H9 (cell line): ENCODE data around the gene FATE1. TPM values are rescaled to one million over a fixed set of nuclear protein-coding genes. Genes with fewer than 3 reads are reported as not detected.

Experiments used
- DNase-seq: peaks from one replicate; pipeline ENCODE4 v3.0.0-alpha.2; 2017
- H2AFZ ChIP-seq: one replicate; pipeline ENCODE4 v1.6.1; 2013; ENCODE audit warnings: mild to moderate bottlenecking, low read length, control low read depth, moderate library complexity
- H2AK5ac ChIP-seq: 2 replicates; pipeline ENCODE4 v1.6.1; 2013; ENCODE audit warnings: low read length, control low read depth, mixed read lengths; ENCODE audit not compliant: insufficient read length
- H2BK120ac ChIP-seq: one replicate; pipeline ENCODE4 v1.6.1; 2013; ENCODE audit warnings: low read depth, mild to moderate bottlenecking, low read length, control low read depth, inconsistent platforms; ENCODE audit not compliant: poor library complexity, severe bottlenecking
- H2BK12ac ChIP-seq: 2 replicates; pipeline ENCODE4 v1.6.1; 2013; ENCODE audit warnings: low read length, control low read depth, mixed read lengths, low read depth; ENCODE audit not compliant: insufficient read length
- H2BK15ac ChIP-seq: 2 replicates; pipeline ENCODE4 v1.6.1; 2013; ENCODE audit warnings: low read depth, low read length, control low read depth
- H2BK20ac ChIP-seq: one replicate; pipeline ENCODE4 v1.6.1; 2013; ENCODE audit warnings: low read depth, mild to moderate bottlenecking, low read length, control low read depth, inconsistent platforms; ENCODE audit not compliant: poor library complexity, severe bottlenecking
- H2BK5ac ChIP-seq: 2 replicates; pipeline ENCODE4 v1.6.1; 2013; ENCODE audit warnings: low read length, control low read depth, mixed read lengths; ENCODE audit not compliant: insufficient read length
- H3K14ac ChIP-seq: 2 replicates; pipeline ENCODE4 v1.6.1; 2013; ENCODE audit warnings: low read length, control low read depth; ENCODE audit not compliant: insufficient read depth
- H3K18ac ChIP-seq: 2 replicates; pipeline ENCODE4 v1.6.1; 2013; ENCODE audit warnings: low read depth, mild to moderate bottlenecking, mixed read lengths, low read length, control low read depth; ENCODE audit not compliant: insufficient read length
- H3K23ac ChIP-seq: 2 replicates; pipeline ENCODE4 v1.6.1; 2013; ENCODE audit warnings: low read length, control low read depth, mixed read lengths, low read depth; ENCODE audit not compliant: insufficient read length
- H3K23me2 ChIP-seq: 2 replicates; pipeline ENCODE4 v1.6.1; 2013; ENCODE audit warnings: low read depth, mild to moderate bottlenecking, mixed read lengths, low read length, control low read depth; ENCODE audit not compliant: insufficient read length, poor library complexity, severe bottlenecking
- H3K27ac ChIP-seq: 2 replicates; pipeline ENCODE4 v1.5.1; 2013; ENCODE audit warnings: low read length, control low read depth, mixed read lengths, low read depth; ENCODE audit not compliant: insufficient read length
- H3K27me3 ChIP-seq: 2 replicates; pipeline ENCODE4 v1.6.1; 2013; ENCODE audit warnings: low read length, control low read depth, inconsistent platforms; ENCODE audit not compliant: insufficient read depth
- H3K4ac ChIP-seq: 2 replicates; pipeline ENCODE4 v1.6.1; 2013; ENCODE audit warnings: low read depth, mild to moderate bottlenecking, control low read depth, inconsistent platforms, low read length, moderate library complexity
- H3K4me1 ChIP-seq: 2 replicates; pipeline ENCODE4 v1.6.1; 2013; ENCODE audit warnings: low read length, control low read depth, inconsistent platforms; ENCODE audit not compliant: insufficient read depth
- H3K4me2 ChIP-seq: 2 replicates; pipeline ENCODE4 v1.6.1; 2013; ENCODE audit warnings: low read length, control low read depth, mixed read lengths; ENCODE audit not compliant: insufficient read length, insufficient read depth
- H3K56ac ChIP-seq: 2 replicates; pipeline ENCODE4 v1.6.1; 2013; ENCODE audit warnings: low read depth, mild to moderate bottlenecking, mixed read lengths, low read length, control low read depth; ENCODE audit not compliant: insufficient read length
- H3K79me1 ChIP-seq: 2 replicates; pipeline ENCODE4 v1.6.1; 2013; ENCODE audit warnings: low read depth, mild to moderate bottlenecking, moderate library complexity, low read length, control low read depth, inconsistent platforms; ENCODE audit not compliant: insufficient read depth, poor library complexity, severe bottlenecking
- H3K79me2 ChIP-seq: 2 replicates; pipeline ENCODE4 v1.6.1; 2013; ENCODE audit warnings: low read length, control low read depth, inconsistent platforms; ENCODE audit not compliant: insufficient read depth
- H3K9ac ChIP-seq: 2 replicates; pipeline ENCODE4 v1.6.1; 2013; ENCODE audit warnings: low read length, control low read depth, mixed read lengths; ENCODE audit not compliant: insufficient read length; ENCODE audit errors: extremely low read depth
- H3K9me3 ChIP-seq: one replicate; pipeline ENCODE4 v1.6.1; 2013; ENCODE audit warnings: low read depth, low read length, inconsistent platforms; ENCODE audit not compliant: control insufficient read depth
- H3T11ph ChIP-seq: one replicate; pipeline ENCODE4 v1.6.1; 2013; ENCODE audit warnings: mild to moderate bottlenecking, low read length, control low read depth, inconsistent platforms
- H4K20me1 ChIP-seq: one replicate; pipeline ENCODE4 v1.6.1; 2013; ENCODE audit not compliant: control insufficient read depth, insufficient read length, insufficient read depth
- H4K5ac ChIP-seq: 2 replicates; pipeline ENCODE4 v1.6.1; 2013; ENCODE audit warnings: low read depth, mild to moderate bottlenecking, mixed read lengths, low read length, control low read depth; ENCODE audit not compliant: insufficient read length
- H4K8ac ChIP-seq: replicated peaks from 2 replicates; pipeline ENCODE4 v1.6.1; 2013; ENCODE audit warnings: low read length, control low read depth, mixed read lengths, low read depth; ENCODE audit not compliant: insufficient read length
- H4K91ac ChIP-seq: 2 replicates; pipeline ENCODE4 v1.6.1; 2013; ENCODE audit warnings: low read depth, mild to moderate bottlenecking, moderate library complexity, mixed read lengths, low read length, control low read depth; ENCODE audit not compliant: insufficient read length
- H3K27ac Mint-ChIP-seq, 3 experiments: 2 replicates in 2 of 3; 3 replicates in 1 of 3; pipeline ENCODE4 v1.8.0; 2020 to 2021; ENCODE audit warnings: mixed read lengths in 3 of 3, mild to moderate bottlenecking in 1 of 3, moderate library complexity in 1 of 3
- H3K27me3 Mint-ChIP-seq: 2 replicates; pipeline ENCODE4 v1.8.0; 2021; ENCODE audit warnings: low read depth, mild to moderate bottlenecking, moderate library complexity, mixed read lengths
- H3K36me3 Mint-ChIP-seq, 3 experiments: 2 replicates in 2 of 3; 3 replicates in 1 of 3; pipeline ENCODE4 v1.8.0; 2020 to 2021; ENCODE audit warnings: low read depth in 3 of 3, mixed read lengths in 3 of 3; ENCODE audit not compliant: insufficient read depth in 1 of 3
- H3K4me1 Mint-ChIP-seq, 2 experiments: 2 replicates each; pipeline ENCODE4 v1.8.0; 2020; ENCODE audit warnings: mixed read lengths in 2 of 2
- H3K4me3 Mint-ChIP-seq, 2 experiments: 2 replicates in 1 of 2; 3 replicates in 1 of 2; pipeline ENCODE4 v1.8.0; 2020 to 2021; ENCODE audit warnings: mild to moderate bottlenecking in 2 of 2, mixed read lengths in 2 of 2, moderate library complexity in 1 of 2
- H3K9me3 Mint-ChIP-seq, 2 experiments: 2 replicates in 1 of 2; 3 replicates in 1 of 2; pipeline ENCODE4 v1.8.0; 2020; ENCODE audit warnings: mild to moderate bottlenecking in 2 of 2, mixed read lengths in 2 of 2, moderate library complexity in 1 of 2
- CTCF ChIP-seq: fragments of 200-600 bp; sonication (generic); conservative IDR thresholded peaks from 3 replicates; pipeline ENCODE4 v1.8.0; 2021; ENCODE audit warnings: antibody characterized with exemption, mild to moderate bottlenecking
- WGBS: extraction: QIAGEN DNeasy Blood & Tissue Kit; methylation state at CpG from one replicate; pipeline ENCODE4 v1.1.7; 2013; ENCODE audit warnings: missing lambda C conversion rate, low lambda C conversion rate, mixed read lengths; ENCODE audit not compliant: insufficient read length; ENCODE audit errors: extremely low coverage; 5-methylcytosine and 5-hydroxymethylcytosine counted together
- total RNA-seq: library from RNA; stranded (reverse); gene quantifications from 2 replicates; pipeline ENCODE4 v1.2.1, GENCODE V29; 2021

Gene FATE1
- total RNA-seq, 1 experiment from 2014 or later: not detected

GRCh38 chrX:151763711-151764110, 47.9 kb downstream of the FATE1 start:
- no peak overlapping the region for H2AFZ ChIP-seq
- no peak overlapping the region for H2BK20ac ChIP-seq
- no peaks in the 10 kb centered on the region for H4K20me1 ChIP-seq
- H3K23me2 ChIP-seq: no peaks in the 10 kb centered on the region
- H3K79me2 ChIP-seq: no peaks in the 10 kb centered on the region
- H3K4ac ChIP-seq: no peak overlapping the region
- no peak overlapping the region for H3K23ac ChIP-seq
- H2BK5ac ChIP-seq: no peak overlapping the region
- no peak overlapping the region for H3K4me3 Mint-ChIP-seq
- no peak overlapping the region for H2BK120ac ChIP-seq
- H2AK5ac ChIP-seq: no peak overlapping the region
- peaks cover 81 to 83% of the 10 kb centered on the region in 2 experiments for H3K9me3 Mint-ChIP-seq
- no peak overlapping the region for H2BK15ac ChIP-seq
- H3K27ac ChIP-seq: no peak overlapping the region
- no peak overlapping the region for H4K91ac ChIP-seq
- H3K56ac ChIP-seq: no peak overlapping the region
- H3T11ph ChIP-seq: no peak overlapping the region
- H3K27ac Mint-ChIP-seq: no peak overlapping the region
- H3K9me3 ChIP-seq: peaks cover 58% of the 10 kb centered on the region
- peaks cover 0 to 6% (median 0%) of the 10 kb centered on the region in 3 experiments; a peak in 3 of 7 replicates for H3K36me3 Mint-ChIP-seq
- no peak overlapping the region for H4K5ac ChIP-seq
- H3K18ac ChIP-seq: no peak overlapping the region
- WGBS: no CpG with 5 or more reads among the region's 8 CpGs
- DNase-seq: no peak
- no peak overlapping the region for H3K4me2 ChIP-seq
- H4K8ac ChIP-seq: no peak overlapping the region
- no peak overlapping the region for H3K14ac ChIP-seq
- TF ChIP-seq CTCF: no peak
- H3K4me1 ChIP-seq: no peaks in the 10 kb centered on the region
- no peaks in the 10 kb centered on the region for H3K4me1 Mint-ChIP-seq
- H3K27me3 Mint-ChIP-seq: no peaks in the 10 kb centered on the region; the same call in 1 of the 2 replicates
- no peak overlapping the region for H2BK12ac ChIP-seq
- H3K9ac ChIP-seq: no peak overlapping the region
- no peaks in the 10 kb centered on the region for H3K27me3 ChIP-seq
- H3K79me1 ChIP-seq: no peaks in the 10 kb centered on the region
